Suprapubic skin (tissue), 4 donors: ENCODE measurements around the gene ABHD11. TPM values are rescaled to one million over a fixed set of nuclear protein-coding genes. Genes with fewer than 3 reads are reported as not detected.
"Not testable (repeated sequence)": the region's sequence is repeated elsewhere in the genome, so short reads cannot be mapped to it uniquely, and the experiment has no call there.

Experiments
- DNase-seq, 2 donors: peaks; one replicate each; pipeline ENCODE4 v3.0.0-alpha.2; 2019; ENCODE audit warnings: low spot score in 2 of 2
- H3K27ac ChIP-seq: fragments of 200-600 bp; sonication (generic); one replicate; pipeline ENCODE4 v1.5.1; 2019
- H3K27me3 ChIP-seq: fragments of 200-600 bp; sonication (generic); one replicate; pipeline ENCODE4 v1.5.1; 2019
- H3K36me3 ChIP-seq: fragments of 200-600 bp; sonication (generic); one replicate; pipeline ENCODE4 v1.5.1; 2019
- H3K4me1 ChIP-seq: fragments of 200-600 bp; sonication (generic); one replicate; pipeline ENCODE4 v1.5.1; 2019
- H3K4me3 ChIP-seq: fragments of 200-600 bp; sonication (generic); one replicate; pipeline ENCODE4 v1.5.1; 2019; ENCODE audit warnings: mild to moderate bottlenecking
- H3K9me3 ChIP-seq: fragments of 200-600 bp; sonication (generic); one replicate; pipeline ENCODE4 v1.5.1; 2019
- EP300 ChIP-seq: sonication (generic); formaldehyde crosslinking; IDR thresholded peaks from one replicate; pipeline ENCODE4 v1.6.1; 2017; ENCODE audit warnings: antibody characterized with exemption
- POLR2A ChIP-seq, 2 donors: fragments of 450-650 bp; IDR thresholded peaks; one replicate each; pipeline ENCODE4 v1.6.1; 2017; ENCODE audit warnings: antibody characterized with exemption in 2 of 2, mild to moderate bottlenecking in 2 of 2, moderate library complexity in 2 of 2
- POLR2AphosphoS5 ChIP-seq, 3 donors: sonication (generic); formaldehyde crosslinking; IDR thresholded peaks; one replicate each; pipeline ENCODE4 v1.6.1; 2017; ENCODE audit warnings: antibody characterized with exemption in 3 of 3
- WGBS: methylation state at CpG from one replicate; pipeline ENCODE4 v1.1.5; 2018; 5-methylcytosine and 5-hydroxymethylcytosine counted together
- total RNA-seq, 4 donors: library from RNA; depleted of rRNA; stranded (reverse); fragments of >200 nt; gene quantifications; one replicate each; pipeline ENCODE4 v1.1.0, GENCODE V29; 2016
- TF ChIP-seq, protein P1 (sequence below), 2 donors: fragments of 200-600 bp in 1 of 2; fragments of 450-650 bp in 1 of 2; sonication (generic) in 1 of 2; IDR thresholded peaks; one replicate each; pipeline ENCODE4 v1.5.1; 2016 to 2019; ENCODE audit warnings: antibody characterized with exemption in 2 of 2, mild to moderate bottlenecking in 1 of 2, moderate library complexity in 1 of 2

The ABHD11 gene, protein sequence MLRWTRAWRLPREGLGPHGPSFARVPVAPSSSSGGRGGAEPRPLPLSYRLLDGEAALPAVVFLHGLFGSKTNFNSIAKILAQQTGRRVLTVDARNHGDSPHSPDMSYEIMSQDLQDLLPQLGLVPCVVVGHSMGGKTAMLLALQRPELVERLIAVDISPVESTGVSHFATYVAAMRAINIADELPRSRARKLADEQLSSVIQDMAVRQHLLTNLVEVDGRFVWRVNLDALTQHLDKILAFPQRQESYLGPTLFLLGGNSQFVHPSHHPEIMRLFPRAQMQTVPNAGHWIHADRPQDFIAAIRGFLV
- total RNA-seq: 10 to 100 TPM; 15.2 to 39.4 (median 23.7) TPM

DNA sequence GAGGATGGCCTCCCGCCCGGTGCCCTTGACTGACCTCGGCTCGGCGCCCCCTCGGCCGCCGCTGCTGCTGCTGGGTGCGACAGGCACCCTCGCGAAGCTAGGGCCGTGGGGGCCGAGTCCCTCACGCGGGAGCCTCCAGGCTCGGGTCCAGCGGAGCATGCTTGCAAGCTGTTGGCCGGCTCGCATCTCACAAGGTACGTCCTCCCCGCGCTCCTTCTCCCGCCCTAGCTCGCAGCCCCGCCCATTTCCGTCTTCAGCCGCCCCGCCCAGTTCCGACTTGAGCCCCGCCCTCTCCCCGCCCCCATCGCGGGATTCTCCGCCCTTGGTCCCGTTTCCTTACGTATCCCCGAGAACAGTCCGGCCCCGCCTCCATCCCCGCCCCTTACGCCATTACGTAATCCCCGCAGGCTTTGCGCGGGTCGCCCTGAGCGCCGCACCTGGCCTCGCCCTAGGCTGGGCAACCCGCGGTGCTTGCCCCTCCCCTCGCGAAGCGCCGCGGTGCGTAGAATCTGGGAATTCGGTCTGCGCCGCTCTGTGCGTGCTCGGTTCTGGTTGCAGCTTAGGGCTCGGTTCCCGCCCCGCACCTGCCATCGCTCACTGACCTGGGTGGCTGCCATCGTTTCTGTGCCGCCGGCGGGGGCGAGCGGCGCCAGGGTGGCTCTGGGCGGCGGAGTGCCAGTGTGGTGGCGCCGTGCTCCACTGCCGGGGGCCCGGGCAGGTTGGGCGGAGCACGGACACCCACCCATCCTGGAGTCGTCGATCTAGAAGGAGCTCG lies at the start of gene ABHD11:
ABHD11 (minus strand) TSS at position 191 of the 775 bp plus-strand sequence; CDS start at position 159, 32 bp downstream.
- WGBS: 1% methylated on average over 43 of the region's 84 CpGs
- TF ChIP-seq POLR2AphosphoS5 (IDR thresholded peaks at IDR 0.05): peak in 2 of 3 donors; percentile 33 to 87
- TF ChIP-seq, protein P1, sequence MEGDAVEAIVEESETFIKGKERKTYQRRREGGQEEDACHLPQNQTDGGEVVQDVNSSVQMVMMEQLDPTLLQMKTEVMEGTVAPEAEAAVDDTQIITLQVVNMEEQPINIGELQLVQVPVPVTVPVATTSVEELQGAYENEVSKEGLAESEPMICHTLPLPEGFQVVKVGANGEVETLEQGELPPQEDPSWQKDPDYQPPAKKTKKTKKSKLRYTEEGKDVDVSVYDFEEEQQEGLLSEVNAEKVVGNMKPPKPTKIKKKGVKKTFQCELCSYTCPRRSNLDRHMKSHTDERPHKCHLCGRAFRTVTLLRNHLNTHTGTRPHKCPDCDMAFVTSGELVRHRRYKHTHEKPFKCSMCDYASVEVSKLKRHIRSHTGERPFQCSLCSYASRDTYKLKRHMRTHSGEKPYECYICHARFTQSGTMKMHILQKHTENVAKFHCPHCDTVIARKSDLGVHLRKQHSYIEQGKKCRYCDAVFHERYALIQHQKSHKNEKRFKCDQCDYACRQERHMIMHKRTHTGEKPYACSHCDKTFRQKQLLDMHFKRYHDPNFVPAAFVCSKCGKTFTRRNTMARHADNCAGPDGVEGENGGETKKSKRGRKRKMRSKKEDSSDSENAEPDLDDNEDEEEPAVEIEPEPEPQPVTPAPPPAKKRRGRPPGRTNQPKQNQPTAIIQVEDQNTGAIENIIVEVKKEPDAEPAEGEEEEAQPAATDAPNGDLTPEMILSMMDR (IDR thresholded peaks at IDR 0.05): no peak
- TF ChIP-seq POLR2A (IDR thresholded peaks at IDR 0.05): peak in 1 of 2 donors; percentile 61
- Histone ChIP-seq H3K9me3 (no peaks in the 10 kb centered on the region), H3K4me1 (peaks cover 40% of the 10 kb centered on the region), H3K27ac (peak within 1 kb of the TSS; percentile 84), H3K27me3 (no peaks in the 10 kb centered on the region), H3K36me3 (peaks cover 21% of the 10 kb centered on the region), H3K4me3 (peak within 1 kb of the TSS; percentile 78)
- peak; percentile 99 to 100 for DNase-seq

DNA sequence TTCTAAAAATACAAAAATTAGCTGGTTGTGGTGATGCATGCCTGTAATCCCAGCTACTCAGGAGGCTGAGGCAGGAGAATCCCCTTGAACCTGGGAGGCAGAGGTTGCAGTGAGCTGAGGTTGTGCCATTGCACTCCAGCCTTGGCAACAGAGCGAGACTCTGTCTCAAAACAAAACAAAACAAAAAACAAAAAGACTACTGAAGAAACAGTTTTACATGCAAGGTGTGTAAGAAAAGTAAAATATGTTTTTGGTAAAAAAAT lies 49.1 kb upstream of the ABHD11 start:
- H3K36me3 ChIP-seq, H3K4me3 ChIP-seq, H3K27me3 ChIP-seq, H3K27ac ChIP-seq, H3K4me1 ChIP-seq, H3K9me3 ChIP-seq: not testable (repeated sequence)
- WGBS: 90% methylated on average over 1 of the region's 1 CpG
- peak in 1 of 2 donors; percentile 2 for DNase-seq

DNA sequence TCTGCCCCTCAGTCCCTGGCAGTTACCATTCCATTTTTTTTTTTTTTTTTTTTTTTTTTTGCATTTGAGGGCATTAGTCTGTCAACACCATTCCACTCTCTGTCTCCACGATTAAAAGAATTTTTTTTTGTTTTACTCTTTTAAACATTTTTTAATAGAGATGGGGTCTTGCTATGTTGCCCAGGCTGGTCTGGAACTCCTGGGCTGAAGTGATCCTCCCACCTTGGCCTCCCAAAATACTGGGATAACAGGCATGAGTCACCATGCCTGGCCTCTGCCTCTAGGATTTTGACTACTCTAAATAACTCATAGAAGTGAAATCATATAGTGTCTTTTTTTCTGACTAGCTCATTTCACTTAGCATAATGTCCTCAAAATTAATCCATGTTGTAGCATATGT lies 48.0 kb upstream of the ABHD11 start:
- DNase-seq: peak in 1 of 2 donors; percentile 8
- H3K27me3 ChIP-seq: no peaks in the 10 kb centered on the region
- H3K4me3 ChIP-seq: no peak overlapping the region
- TF ChIP-seq POLR2A (IDR thresholded peaks at IDR 0.05) (no peak), EP300 (no peak), POLR2AphosphoS5 (IDR thresholded peaks at IDR 0.05) (no peak)
- TF ChIP-seq, protein P1 (IDR thresholded peaks at IDR 0.05): no peak
- WGBS: 85% methylated on average over 1 of the region's 1 CpG
- no peaks in the 10 kb centered on the region for H3K9me3 ChIP-seq
- H3K36me3 ChIP-seq: no peaks in the 10 kb centered on the region
- no peak overlapping the region for H3K27ac ChIP-seq
- no peaks in the 10 kb centered on the region for H3K4me1 ChIP-seq

DNA sequence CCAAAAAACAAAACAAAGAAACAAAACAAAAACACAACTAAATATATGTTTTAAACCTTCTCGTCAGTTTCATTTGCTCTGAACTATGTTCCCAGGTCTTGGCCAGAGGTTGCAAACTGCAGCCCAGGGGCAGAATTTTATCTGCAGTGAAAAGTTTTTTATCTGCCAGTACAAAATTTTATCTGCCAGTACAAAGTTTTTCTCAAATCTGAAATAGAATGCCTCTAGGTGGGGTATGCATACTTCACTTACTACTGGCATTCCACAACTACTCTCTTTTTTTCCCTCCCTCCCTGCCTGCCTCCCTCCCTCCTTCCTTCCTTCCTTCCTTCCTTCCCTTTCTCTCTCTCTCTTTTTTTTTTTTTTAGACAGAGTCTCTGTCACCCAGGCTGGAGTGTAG lies 40.9 kb upstream of the ABHD11 start:
- WGBS: 72% methylated on average over 1 of the region's 1 CpG
- TF ChIP-seq POLR2A (IDR thresholded peaks at IDR 0.05): no peak
- no peak for TF ChIP-seq EP300
- TF ChIP-seq, protein P1 (IDR thresholded peaks at IDR 0.05): no peak
- TF ChIP-seq POLR2AphosphoS5 (IDR thresholded peaks at IDR 0.05): no peak
- no peak overlapping the region for H3K4me3 ChIP-seq

DNA sequence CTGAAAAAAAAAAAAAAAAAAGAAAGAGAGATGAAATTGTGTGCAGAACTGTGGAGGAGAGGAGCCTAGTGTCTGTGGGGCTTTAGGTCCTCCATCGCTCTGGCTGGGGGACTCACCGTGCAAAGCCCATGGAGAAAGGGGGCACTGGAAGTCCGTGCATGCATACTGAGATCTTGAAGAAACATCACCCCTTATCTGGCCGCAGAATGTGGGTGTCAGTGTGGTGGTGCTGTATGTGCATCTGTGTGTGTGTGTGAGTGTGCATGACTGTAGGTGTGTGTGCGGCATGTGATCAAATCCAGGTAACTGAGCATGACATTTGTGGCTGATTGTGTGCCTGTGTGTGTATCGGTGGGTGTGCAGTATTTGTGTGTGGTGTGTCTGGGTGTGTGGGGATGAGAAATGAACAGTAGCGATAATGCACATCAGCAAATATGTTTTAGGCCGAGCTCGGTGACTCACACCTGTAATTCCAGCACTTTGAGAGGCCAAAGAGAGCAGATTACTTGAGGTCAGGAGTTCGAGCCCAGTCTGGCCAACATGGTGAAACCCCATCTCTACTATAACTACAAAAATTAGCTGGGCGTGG lies 40.3 kb upstream of the ABHD11 start:
- H3K4me3 ChIP-seq: no peak overlapping the region
- WGBS: 92% methylated on average over 11 of the region's 11 CpGs
- peak; percentile 21 to 55 for DNase-seq

More for the DNA sequence above, 40.9 kb upstream of the ABHD11 start:
- no peaks in the 10 kb centered on the region for H3K27me3 ChIP-seq
- H3K9me3 ChIP-seq: no peaks in the 10 kb centered on the region
- no peak overlapping the region for H3K27ac ChIP-seq
- DNase-seq: peak in 1 of 2 donors; percentile 3
- no peaks in the 10 kb centered on the region for H3K36me3 ChIP-seq
- no peaks in the 10 kb centered on the region for H3K4me1 ChIP-seq

More for the DNA sequence above, 40.3 kb upstream of the ABHD11 start:
- no peaks in the 10 kb centered on the region for H3K36me3 ChIP-seq
- no peak overlapping the region for H3K27ac ChIP-seq
- H3K9me3 ChIP-seq: no peaks in the 10 kb centered on the region
- no peaks in the 10 kb centered on the region for H3K4me1 ChIP-seq
- TF ChIP-seq EP300 (no peak), POLR2AphosphoS5 (IDR thresholded peaks at IDR 0.05) (no peak), POLR2A (IDR thresholded peaks at IDR 0.05) (no peak)
- TF ChIP-seq, protein P1 (IDR thresholded peaks at IDR 0.05): no peak
- no peaks in the 10 kb centered on the region for H3K27me3 ChIP-seq
